ENCODE data around the gene SERBP1.
"Not testable (repeated sequence)": the region's sequence is repeated elsewhere in the genome, so short reads cannot be mapped to it uniquely, and the experiment has no call there.

The SERBP1 gene

GRCh38 chr1:67405473-67406245, 24.5 kb downstream of the SERBP1 start:
- DNase-seq: no peak

DNA sequence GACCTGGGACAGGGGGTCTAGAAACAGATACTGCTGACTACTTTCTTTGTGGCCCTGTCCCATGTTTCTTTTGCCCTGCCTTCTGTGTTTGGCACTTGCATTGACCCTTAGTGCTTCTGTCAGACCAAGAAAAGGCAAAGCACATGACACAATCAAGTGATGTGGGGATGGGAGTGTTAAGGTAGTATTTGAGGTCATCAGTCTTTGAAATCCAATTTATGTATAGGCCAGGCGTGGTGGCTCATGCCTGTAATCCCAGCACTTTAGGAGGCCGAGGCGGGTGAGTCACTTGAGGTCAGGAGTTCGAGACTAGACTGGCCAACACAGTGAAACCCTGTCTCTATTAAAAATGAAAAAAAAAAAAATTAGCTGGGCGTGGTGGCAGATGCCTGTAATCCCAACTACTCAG, 26.0 kb downstream of the SERBP1 start:
- no peak for DNase-seq

GRCh38 chr1:67401443-67401842, 28.8 kb downstream of the SERBP1 start:
- no peak for DNase-seq

DNA sequence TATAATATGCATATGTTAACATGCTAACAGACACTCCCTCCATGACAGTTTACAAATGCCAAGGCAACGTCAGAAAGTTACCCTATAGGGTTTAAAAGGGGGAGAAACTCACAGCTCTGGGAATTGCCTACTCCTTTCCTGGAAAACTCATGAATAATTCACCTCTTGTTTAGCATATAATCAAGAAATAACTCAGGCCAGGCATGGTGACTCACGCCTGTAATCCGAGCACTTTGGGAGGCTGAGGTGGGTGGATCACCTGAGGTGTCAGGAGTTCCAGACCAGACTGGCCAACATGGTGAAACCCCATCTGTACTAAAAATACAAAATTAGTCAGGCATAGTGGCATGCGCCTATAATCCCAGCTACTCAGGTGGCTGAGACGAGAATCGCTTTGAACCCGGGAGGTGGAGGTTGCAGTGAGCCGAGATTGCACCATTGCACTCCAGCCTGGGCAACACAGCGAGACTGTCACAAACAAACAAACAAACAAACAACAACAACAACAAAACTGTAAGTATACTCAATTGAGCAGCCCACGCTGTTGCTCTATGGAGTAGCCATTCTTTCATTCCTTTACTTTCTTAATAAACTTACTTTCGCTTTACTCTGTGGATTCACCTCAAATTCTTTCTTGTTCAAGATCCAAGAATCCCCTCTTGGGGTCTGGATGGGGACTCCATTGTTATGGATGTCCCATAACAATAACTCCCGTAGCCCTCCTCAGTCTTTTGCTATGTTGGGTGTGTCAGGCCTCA, 30.0 kb downstream of the SERBP1 start:
- DNase-seq: not testable (repeated sequence)

GRCh38 chr1:67399199-67399993, 30.8 kb downstream of the SERBP1 start:
- no peak for DNase-seq

- no peak for DNase-seq
Measured at GRCh38 chr1:67394548-67394947, 35.7 kb downstream of the SERBP1 start.

DNA sequence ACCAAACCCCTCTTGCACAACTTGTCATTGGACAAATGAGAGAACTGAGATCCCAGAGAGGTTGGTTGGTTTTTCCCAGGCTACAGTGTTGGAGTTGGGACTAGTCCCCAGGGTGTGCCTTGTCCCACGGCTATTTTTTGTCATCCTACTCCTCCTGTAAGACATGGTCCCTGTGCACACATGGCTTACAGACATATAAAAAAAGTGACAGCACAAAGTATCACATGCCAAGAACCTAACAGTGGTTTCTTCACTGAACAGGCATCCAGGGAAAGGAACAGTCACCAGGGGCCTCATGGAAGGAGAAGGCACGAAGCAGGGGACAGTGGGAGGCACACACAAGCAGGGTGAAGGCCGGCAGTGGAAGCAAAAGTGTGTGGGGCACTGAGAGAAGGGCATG, 36.5 kb downstream of the SERBP1 start:
- DNase-seq: no peak

DNA sequence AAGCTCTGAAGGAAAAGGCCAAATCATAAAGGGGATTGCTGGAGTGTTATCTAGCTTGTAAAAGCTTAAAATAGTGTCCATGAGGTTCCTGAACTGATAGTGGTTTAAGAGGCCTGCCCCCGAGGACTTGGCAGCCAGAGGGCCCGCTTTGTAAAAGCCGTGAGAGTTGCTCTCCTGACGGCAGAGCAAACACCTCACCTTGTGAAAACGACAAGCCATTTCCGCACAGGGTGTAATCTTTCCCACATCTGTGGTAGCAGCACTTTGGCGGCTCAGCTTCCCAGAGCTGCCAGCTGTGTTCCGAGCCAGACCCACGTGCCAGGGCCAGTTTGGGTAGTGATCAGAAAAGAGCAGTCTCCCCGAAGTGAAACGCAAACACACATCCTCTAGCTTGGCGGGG, 37.0 kb downstream of the SERBP1 start:
- DNase-seq: no peak

DNA sequence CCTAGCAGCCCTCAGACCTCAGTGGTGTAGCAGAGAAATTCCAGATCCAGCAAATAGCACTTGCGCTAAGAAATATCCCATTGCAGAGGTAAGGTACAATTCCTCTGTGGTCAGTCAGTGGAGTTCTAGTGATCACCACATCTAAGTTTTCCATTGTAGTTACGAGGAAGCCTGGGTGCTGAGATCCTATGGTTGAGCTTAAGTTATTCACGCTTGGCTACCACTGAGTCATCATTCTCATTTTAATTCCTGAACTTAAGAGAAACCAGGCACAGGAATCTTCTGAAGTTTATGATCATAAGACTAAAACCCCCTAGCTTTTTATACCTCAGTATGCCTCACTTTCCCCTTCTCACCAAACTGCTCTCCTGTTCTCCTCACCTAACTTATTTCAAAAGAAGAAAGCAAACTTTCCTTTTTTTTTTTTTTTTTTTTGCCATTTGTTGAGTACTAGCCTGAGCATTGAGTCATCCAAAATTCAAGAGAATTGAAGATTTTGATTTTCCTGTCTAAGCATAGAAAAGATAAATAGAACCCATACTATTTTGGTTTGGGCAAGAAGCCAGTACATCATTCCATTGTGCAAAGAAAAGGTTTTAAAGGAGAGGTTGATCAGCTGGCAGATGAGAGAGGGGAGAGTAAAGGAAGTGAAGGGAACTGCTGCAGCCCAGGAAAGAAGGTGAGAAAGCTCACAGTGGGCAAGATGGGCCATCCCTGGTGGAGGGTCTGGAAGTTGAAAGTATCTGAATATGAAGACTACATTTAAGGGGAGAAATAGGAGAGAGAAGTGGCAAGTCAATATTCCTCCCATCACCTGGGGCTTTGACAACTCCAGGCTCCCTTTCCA, 39.9 kb downstream of the SERBP1 start:
- DNase-seq: no peak

GRCh38 chr1:67383999-67384638, 46.1 kb downstream of the SERBP1 start:
- DNase-seq: no peak

DNA sequence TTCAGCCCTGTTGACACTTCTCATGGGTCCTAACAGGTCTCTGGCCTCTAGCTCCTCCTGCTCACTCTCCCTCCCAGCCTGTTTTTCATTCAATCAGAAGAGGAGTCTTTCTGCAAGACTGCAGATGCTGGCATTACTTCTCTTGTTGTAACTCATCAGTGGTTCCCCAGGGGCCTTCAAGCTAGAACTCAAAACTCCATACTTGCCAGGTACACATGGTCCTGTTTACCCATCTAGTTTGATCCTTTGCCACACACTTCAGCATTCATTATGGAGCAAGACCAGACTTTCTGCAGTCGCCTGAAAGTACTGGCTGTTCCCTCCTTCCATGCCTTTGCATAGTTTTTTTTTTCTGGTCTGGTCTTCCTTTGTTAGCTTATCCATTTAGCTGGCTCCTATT, 47.9 kb downstream of the SERBP1 start:
- DNase-seq: no peak

GRCh38 chr1:67381154-67381553, 49.0 kb downstream of the SERBP1 start:
- DNase-seq: no peak

DNA sequence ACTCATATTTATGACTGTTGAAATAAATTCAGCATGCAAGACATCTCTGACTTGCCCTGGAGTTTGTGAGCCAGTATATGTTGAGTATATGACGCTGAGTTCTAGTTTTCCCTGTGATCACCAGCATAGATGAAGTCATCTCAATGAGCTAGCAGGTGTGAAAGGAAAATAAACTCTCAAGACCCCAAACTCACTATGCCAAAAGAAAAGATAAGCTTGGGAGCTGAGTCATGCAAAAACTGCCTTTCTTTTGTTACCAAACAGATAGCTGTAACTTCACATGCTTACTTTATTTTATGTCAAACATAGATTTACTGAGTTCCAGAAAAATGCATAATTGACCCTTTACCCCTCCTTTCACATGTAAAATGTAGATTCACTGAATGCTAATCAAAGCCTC, 52.9 kb downstream of the SERBP1 start:
- no peak for DNase-seq

GRCh38 chr1:67376381-67376780, 53.8 kb downstream of the SERBP1 start:
- DNase-seq: no peak

GRCh38 chr1:67372898-67373297, 57.3 kb downstream of the SERBP1 start:
- no peak for DNase-seq

DNA sequence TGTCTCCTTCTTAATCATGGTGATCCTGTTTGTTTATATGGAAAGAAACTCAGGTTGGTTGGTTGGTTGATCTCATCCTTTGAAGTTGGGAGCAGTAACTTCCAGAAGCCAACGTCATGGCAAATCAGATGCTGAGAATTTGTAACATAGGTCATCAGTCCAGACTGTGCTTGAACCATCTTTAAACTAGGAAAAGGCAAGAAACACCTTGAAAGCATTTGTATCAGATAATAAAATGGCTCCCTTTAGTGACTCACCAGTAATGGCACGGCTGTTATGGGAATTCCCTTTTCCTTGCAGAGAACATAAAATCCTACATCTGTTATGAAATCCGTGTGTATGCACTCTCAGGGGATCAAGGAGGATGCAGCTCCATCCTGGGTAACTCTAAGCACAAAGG, 58.1 kb downstream of the SERBP1 start:
- DNase-seq: no peak

DNA sequence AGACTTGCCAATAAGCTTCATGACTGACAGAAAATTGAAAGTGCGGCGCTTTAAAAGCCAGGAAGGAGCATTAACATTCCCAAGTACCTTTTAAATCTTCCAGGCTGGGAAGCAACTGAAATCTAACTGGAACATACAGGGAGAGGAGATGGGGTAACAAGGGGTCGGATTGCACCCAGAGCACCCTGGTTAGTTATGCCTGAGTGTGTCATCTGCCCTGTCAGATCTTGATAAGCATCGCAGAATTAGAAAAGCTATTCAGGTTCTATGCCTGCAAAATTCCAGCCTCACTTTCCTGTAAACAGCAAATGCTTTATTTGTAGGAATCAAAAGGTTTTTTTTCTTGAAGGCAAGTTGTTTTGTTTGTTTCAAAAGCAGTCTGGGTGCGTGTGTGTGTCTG, 58.5 kb downstream of the SERBP1 start:
- no peak for DNase-seq

DNA sequence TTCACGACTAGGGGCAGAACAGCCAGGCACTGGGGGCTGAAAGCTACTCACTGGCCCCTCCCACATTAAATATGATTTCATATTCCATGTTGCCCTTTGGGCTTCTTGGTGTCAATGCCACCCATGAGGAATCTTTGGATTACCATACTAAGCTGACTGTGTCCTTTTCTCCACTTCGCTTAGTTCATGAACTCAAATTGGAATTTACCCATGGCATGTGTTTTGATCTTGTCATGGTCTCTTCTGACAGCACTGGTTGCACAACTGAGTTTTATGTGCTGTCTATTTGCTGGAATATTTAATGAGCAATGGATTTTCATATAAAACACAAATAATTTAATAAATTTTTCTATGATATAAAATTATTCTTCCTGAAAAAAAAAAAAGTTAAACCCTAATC, 59.2 kb downstream of the SERBP1 start:
- DNase-seq: no peak

- DNase-seq: no peak
Measured at GRCh38 chr1:67368046-67368514, 62.1 kb downstream of the SERBP1 start.

DNA sequence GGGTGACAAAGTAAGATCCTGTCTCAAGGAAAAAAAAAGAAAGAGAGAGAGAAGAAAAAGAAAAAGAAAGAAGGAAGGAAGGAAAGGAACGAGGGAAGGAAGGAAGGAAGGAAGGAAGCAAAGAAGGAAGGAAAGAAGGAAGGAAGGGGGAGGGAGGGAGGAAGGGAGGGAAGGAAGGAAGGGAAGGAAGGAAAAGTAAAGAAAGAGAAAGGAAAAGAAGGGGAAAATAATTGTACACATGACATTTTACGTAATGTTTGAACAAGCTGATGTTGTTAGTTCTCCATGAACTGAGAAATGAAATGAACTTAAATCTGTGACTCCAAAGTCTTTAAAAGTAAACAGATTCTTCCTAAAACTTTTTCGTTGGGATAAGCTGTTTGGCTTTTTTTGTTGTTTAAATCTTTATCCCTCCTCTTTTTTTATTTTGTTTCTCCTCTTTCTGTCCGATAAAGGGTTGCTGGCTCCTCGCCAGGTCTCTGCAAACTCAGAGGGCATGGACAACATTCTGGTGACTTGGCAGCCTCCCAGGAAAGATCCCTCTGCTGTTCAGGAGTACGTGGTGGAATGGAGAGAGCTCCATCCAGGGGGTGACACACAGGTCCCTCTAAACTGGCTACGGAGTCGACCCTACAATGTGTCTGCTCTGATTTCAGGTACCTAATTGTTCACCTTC, 62.7 kb downstream of the SERBP1 start:
- no peak for DNase-seq

GRCh38 chr1:67361641-67362040, 68.6 kb downstream of the SERBP1 start:
- DNase-seq: no peak

Measured in Kasumi-1 (cell line).